Fibroblast of skin of left biceps (primary cell): Measurements from ENCODE around the gene TRMT11.
"Not testable (repeated sequence)": the region's sequence is repeated elsewhere in the genome, so short reads cannot be mapped to it uniquely, and the experiment has no call there.

Experiments
- DNase-seq, 2 experiments: peaks; one replicate each; pipeline ENCODE4 v3.0.0-alpha.2; 2013; ENCODE audit warnings: low read depth in 2 of 2

TRMT11 gene

GRCh38 chr6:125986301-125987025 is at the start of gene TRMT11:
TRMT11 (plus strand) TSS chr6:125986540; CDS start chr6:125986551, 11 bp downstream.
- DNase-seq: peak; percentile 54 to 55

- no peak for DNase-seq
Observed at GRCh38 chr6:125939026-125939425, 47.3 kb upstream of the TRMT11 start.

- DNase-seq: no peak
Observed at GRCh38 chr6:125939791-125940190, 46.5 kb upstream of the TRMT11 start.

GRCh38 chr6:125940247-125941041 is 45.9 kb upstream of the TRMT11 start:
- no peak for DNase-seq

GRCh38 chr6:125942672-125943527 is 43.4 kb upstream of the TRMT11 start:
- no peak for DNase-seq

GRCh38 chr6:125943528-125944433 is 42.6 kb upstream of the TRMT11 start:
- no peak for DNase-seq

GRCh38 chr6:125944434-125944816 is 41.9 kb upstream of the TRMT11 start:
- DNase-seq: no peak

GRCh38 chr6:125944896-125945295 is 41.4 kb upstream of the TRMT11 start:
- DNase-seq: no peak

GRCh38 chr6:125945378-125946141 is 40.8 kb upstream of the TRMT11 start:
- no peak for DNase-seq

GRCh38 chr6:125947615-125948014 is 38.7 kb upstream of the TRMT11 start:
- DNase-seq: no peak

- DNase-seq: no peak
Observed at GRCh38 chr6:125948455-125948854, 37.9 kb upstream of the TRMT11 start.

- no peak for DNase-seq
Observed at GRCh38 chr6:125949069-125949468, 37.3 kb upstream of the TRMT11 start.

GRCh38 chr6:125950293-125950692 is 36.0 kb upstream of the TRMT11 start:
- no peak for DNase-seq

GRCh38 chr6:125950716-125951115 is 35.6 kb upstream of the TRMT11 start:
- not testable (repeated sequence) for DNase-seq

- no peak for DNase-seq
Observed at GRCh38 chr6:125951323-125951722, 35.0 kb upstream of the TRMT11 start.

GRCh38 chr6:125952764-125953501 is 33.4 kb upstream of the TRMT11 start:
- no peak for DNase-seq

- no peak for DNase-seq
Observed at GRCh38 chr6:125953502-125953875, 32.9 kb upstream of the TRMT11 start.

- DNase-seq: no peak
Observed at GRCh38 chr6:125954735-125955339, 31.5 kb upstream of the TRMT11 start.

GRCh38 chr6:125955973-125956372 is 30.4 kb upstream of the TRMT11 start:
- DNase-seq: no peak
